GM23338 (cell line): ENCODE data around the gene JUNB. TPM values are rescaled to one million over a fixed set of nuclear protein-coding genes. Genes with fewer than 3 reads are reported as not detected.

Source experiments
- ATAC-seq: fragments of 200-7000 bp; cut with Tn5 transposase; 3 replicates; pipeline ENCODE4 v1.9.1; 2020
- DNase-seq: peaks from one replicate; pipeline ENCODE4 v3.0.0-alpha.2; 2015; ENCODE audit warnings: low spot score
- H2AFZ ChIP-seq: fragments of 200-600 bp; sonication (generic); 2 replicates; pipeline ENCODE4 v1.8.0; 2016; ENCODE audit warnings: antibody characterized with exemption, mild to moderate bottlenecking, moderate library complexity
- H3F3A ChIP-seq: fragments of 200-600 bp; sonication (generic); replicated peaks from 2 replicates; pipeline ENCODE4 v1.8.0; 2017; ENCODE audit warnings: antibody characterized with exemption, mixed run types, low read depth
- H3K27ac ChIP-seq: fragments of 200-600 bp; sonication (generic); 2 replicates; pipeline ENCODE4 v1.6.1; 2016; ENCODE audit warnings: low read depth
- H3K27me3 ChIP-seq: fragments of 200-600 bp; sonication (generic); 2 replicates; pipeline ENCODE4 v1.8.0; 2016; ENCODE audit warnings: mild to moderate bottlenecking, mixed run types, moderate library complexity; ENCODE audit not compliant: insufficient read depth
- H3K36me3 ChIP-seq: fragments of 200-600 bp; sonication (generic); 2 replicates; pipeline ENCODE4 v1.8.0; 2016; ENCODE audit warnings: mild to moderate bottlenecking; ENCODE audit not compliant: insufficient read depth
- H3K4me1 ChIP-seq: fragments of 200-600 bp; sonication (generic); 2 replicates; pipeline ENCODE4 v1.8.0; 2016; ENCODE audit warnings: mild to moderate bottlenecking, moderate library complexity; ENCODE audit not compliant: insufficient read depth
- H3K4me2 ChIP-seq: fragments of 200-600 bp; sonication (generic); 2 replicates; pipeline ENCODE4 v1.7.1; 2017; ENCODE audit warnings: mixed run types
- H3K4me3 ChIP-seq: fragments of 200-600 bp; sonication (generic); 2 replicates; pipeline ENCODE4 v1.6.1; 2016; ENCODE audit warnings: mixed run types
- H3K79me2 ChIP-seq: fragments of 200-600 bp; sonication (generic); replicated peaks from 2 replicates; pipeline ENCODE4 v1.8.0; 2017; ENCODE audit warnings: mild to moderate bottlenecking; ENCODE audit not compliant: insufficient read depth
- H3K9me2 ChIP-seq: fragments of 200-600 bp; sonication (generic); 2 replicates; pipeline ENCODE4 v1.8.0; 2017; ENCODE audit not compliant: insufficient read depth
- H4K20me1 ChIP-seq: fragments of 200-600 bp; sonication (generic); replicated peaks from 2 replicates; pipeline ENCODE4 v1.8.0; 2017; ENCODE audit warnings: mild to moderate bottlenecking; ENCODE audit not compliant: insufficient read depth
- H3K27ac Mint-ChIP-seq: 2 replicates; pipeline ENCODE4 v1.8.0; 2020; ENCODE audit warnings: inconsistent platforms, mild to moderate bottlenecking, moderate library complexity, mixed read lengths
- H3K27me3 Mint-ChIP-seq: 3 replicates; pipeline ENCODE4 v1.8.0; 2022; ENCODE audit warnings: low read depth, mild to moderate bottlenecking, moderate library complexity, mixed read lengths, inconsistent platforms; ENCODE audit not compliant: insufficient read depth, poor library complexity
- H3K36me3 Mint-ChIP-seq: 3 replicates; pipeline ENCODE4 v1.8.0; 2021; ENCODE audit warnings: low read depth, mild to moderate bottlenecking, inconsistent platforms, moderate library complexity, mixed read lengths
- H3K4me1 Mint-ChIP-seq: 3 replicates; pipeline ENCODE4 v1.8.0; 2020; ENCODE audit warnings: mild to moderate bottlenecking, inconsistent platforms, mixed read lengths
- H3K4me3 Mint-ChIP-seq: 3 replicates; pipeline ENCODE4 v1.8.0; 2021; ENCODE audit warnings: moderate library complexity, mild to moderate bottlenecking, inconsistent platforms, mixed read lengths
- H3K9me3 Mint-ChIP-seq: 3 replicates; pipeline ENCODE4 v1.8.0; 2020; ENCODE audit warnings: moderate library complexity, mild to moderate bottlenecking, inconsistent platforms, mixed read lengths
- CREB1 ChIP-seq: fragments of 250-450 bp; sonication (Bioruptor Pico); IDR thresholded peaks from 2 replicates; pipeline ENCODE4 v1.5.0; 2020; ENCODE audit warnings: low read depth, mild to moderate bottlenecking, moderate library complexity
- CTCF ChIP-seq, 2 experiments: fragments of 200-600 bp in 1 of 2; sonication (generic) in 1 of 2; conservative IDR thresholded peaks; 2 replicates each; pipeline versions ENCODE4 v1.5.1 to v1.6.1; 2016 to 2017; ENCODE audit warnings: antibody characterized with exemption in 2 of 2, low read depth in 2 of 2, mild to moderate bottlenecking in 2 of 2, moderate library complexity in 1 of 2
- EZH2phosphoT487 ChIP-seq: fragments of 200-600 bp; sonication (generic); IDR thresholded peaks from one replicate; pipeline ENCODE4 v1.8.1; 2018; ENCODE audit warnings: antibody characterized with exemption; ENCODE audit not compliant: unreplicated experiment
- JUNB ChIP-seq: IDR thresholded peaks from one replicate; pipeline ENCODE4 v1.6.1; 2016; ENCODE audit warnings: antibody characterized with exemption; ENCODE audit not compliant: unreplicated experiment
- NANOG ChIP-seq: IDR thresholded peaks from 2 replicates; pipeline ENCODE4 v1.6.1; 2016; ENCODE audit warnings: antibody characterized with exemption, borderline replicate concordance
- POLR2AphosphoS5 ChIP-seq: IDR thresholded peaks from 2 replicates; pipeline ENCODE4 v1.6.1; 2016; ENCODE audit warnings: antibody characterized with exemption, low read depth
- REST ChIP-seq: IDR thresholded peaks from one replicate; pipeline ENCODE4 v1.6.1; 2018; ENCODE audit warnings: antibody characterized with exemption; ENCODE audit not compliant: unreplicated experiment
- STAT1 ChIP-seq: IDR thresholded peaks from one replicate; pipeline ENCODE4 v1.6.1; 2016; ENCODE audit warnings: antibody characterized with exemption; ENCODE audit not compliant: unreplicated experiment
- ZNF114 ChIP-seq: fragments of 250-450 bp; sonication (Bioruptor Pico); IDR thresholded peaks from 2 replicates; pipeline ENCODE4 v1.5.0; 2020; ENCODE audit warnings: mild to moderate bottlenecking, moderate library complexity
- polyA plus RNA-seq: library from polyadenylated mRNA; unstranded; fragments of >200 nt; fragmentation: Nextera tagmentation; extraction: Ambion mirVana; gene quantifications from 2 replicates; pipeline ENCODE4 v1.2.1, GENCODE V29; 2016
- total RNA-seq: library from RNA; depleted of rRNA; stranded (reverse); fragments of >200 nt; shearing (Covaris generic); gene quantifications from 2 replicates; pipeline ENCODE4 v1.2.3, GENCODE V29; 2014
- TF ChIP-seq, protein P1 (sequence below): fragments of 250-450 bp; sonication (Bioruptor Pico); IDR thresholded peaks from 2 replicates; pipeline ENCODE4 v1.5.0; 2020; ENCODE audit warnings: mild to moderate bottlenecking, moderate library complexity

The JUNB gene
- total and polyA plus RNA-seq, 2 experiments from 2014 or later = 7.7 to 20.2 TPM

DNA sequence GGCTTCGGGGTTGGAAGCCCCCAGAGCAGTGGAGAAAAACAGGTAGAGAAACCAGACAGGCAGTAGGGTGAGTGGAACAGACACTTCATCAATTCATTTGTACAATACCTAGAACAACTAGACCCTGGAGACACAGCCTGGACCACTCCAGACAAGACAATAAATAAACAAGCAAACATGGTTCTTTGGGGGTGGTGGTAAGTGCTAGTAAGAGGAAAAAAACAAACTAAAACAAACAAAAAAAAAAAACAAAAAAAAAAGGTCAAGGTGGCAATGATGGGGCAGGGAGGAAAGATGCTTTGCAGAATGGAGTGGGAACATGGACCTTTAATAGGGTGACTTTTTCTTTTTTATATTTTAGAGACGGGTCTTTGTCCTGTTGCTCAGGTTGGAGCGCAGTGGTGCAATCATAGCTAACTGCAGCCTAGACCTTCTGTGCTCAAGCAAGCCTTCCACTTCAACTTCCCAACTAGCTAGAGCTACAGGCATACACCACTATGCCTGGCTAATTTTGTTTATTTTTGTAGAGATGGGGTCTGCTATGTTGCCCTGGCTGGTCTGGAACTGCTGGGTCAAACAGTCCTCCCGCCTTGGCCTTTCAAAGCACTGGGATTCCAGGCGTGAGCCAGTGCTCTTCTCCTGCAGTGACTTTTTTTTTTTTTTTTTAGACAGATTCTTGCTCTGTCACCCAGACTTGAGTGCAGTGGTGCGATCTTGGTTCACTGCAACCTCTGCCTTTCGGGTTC lies 3.1 kb downstream of the JUNB start (continued):
- TF ChIP-seq, protein P1, sequence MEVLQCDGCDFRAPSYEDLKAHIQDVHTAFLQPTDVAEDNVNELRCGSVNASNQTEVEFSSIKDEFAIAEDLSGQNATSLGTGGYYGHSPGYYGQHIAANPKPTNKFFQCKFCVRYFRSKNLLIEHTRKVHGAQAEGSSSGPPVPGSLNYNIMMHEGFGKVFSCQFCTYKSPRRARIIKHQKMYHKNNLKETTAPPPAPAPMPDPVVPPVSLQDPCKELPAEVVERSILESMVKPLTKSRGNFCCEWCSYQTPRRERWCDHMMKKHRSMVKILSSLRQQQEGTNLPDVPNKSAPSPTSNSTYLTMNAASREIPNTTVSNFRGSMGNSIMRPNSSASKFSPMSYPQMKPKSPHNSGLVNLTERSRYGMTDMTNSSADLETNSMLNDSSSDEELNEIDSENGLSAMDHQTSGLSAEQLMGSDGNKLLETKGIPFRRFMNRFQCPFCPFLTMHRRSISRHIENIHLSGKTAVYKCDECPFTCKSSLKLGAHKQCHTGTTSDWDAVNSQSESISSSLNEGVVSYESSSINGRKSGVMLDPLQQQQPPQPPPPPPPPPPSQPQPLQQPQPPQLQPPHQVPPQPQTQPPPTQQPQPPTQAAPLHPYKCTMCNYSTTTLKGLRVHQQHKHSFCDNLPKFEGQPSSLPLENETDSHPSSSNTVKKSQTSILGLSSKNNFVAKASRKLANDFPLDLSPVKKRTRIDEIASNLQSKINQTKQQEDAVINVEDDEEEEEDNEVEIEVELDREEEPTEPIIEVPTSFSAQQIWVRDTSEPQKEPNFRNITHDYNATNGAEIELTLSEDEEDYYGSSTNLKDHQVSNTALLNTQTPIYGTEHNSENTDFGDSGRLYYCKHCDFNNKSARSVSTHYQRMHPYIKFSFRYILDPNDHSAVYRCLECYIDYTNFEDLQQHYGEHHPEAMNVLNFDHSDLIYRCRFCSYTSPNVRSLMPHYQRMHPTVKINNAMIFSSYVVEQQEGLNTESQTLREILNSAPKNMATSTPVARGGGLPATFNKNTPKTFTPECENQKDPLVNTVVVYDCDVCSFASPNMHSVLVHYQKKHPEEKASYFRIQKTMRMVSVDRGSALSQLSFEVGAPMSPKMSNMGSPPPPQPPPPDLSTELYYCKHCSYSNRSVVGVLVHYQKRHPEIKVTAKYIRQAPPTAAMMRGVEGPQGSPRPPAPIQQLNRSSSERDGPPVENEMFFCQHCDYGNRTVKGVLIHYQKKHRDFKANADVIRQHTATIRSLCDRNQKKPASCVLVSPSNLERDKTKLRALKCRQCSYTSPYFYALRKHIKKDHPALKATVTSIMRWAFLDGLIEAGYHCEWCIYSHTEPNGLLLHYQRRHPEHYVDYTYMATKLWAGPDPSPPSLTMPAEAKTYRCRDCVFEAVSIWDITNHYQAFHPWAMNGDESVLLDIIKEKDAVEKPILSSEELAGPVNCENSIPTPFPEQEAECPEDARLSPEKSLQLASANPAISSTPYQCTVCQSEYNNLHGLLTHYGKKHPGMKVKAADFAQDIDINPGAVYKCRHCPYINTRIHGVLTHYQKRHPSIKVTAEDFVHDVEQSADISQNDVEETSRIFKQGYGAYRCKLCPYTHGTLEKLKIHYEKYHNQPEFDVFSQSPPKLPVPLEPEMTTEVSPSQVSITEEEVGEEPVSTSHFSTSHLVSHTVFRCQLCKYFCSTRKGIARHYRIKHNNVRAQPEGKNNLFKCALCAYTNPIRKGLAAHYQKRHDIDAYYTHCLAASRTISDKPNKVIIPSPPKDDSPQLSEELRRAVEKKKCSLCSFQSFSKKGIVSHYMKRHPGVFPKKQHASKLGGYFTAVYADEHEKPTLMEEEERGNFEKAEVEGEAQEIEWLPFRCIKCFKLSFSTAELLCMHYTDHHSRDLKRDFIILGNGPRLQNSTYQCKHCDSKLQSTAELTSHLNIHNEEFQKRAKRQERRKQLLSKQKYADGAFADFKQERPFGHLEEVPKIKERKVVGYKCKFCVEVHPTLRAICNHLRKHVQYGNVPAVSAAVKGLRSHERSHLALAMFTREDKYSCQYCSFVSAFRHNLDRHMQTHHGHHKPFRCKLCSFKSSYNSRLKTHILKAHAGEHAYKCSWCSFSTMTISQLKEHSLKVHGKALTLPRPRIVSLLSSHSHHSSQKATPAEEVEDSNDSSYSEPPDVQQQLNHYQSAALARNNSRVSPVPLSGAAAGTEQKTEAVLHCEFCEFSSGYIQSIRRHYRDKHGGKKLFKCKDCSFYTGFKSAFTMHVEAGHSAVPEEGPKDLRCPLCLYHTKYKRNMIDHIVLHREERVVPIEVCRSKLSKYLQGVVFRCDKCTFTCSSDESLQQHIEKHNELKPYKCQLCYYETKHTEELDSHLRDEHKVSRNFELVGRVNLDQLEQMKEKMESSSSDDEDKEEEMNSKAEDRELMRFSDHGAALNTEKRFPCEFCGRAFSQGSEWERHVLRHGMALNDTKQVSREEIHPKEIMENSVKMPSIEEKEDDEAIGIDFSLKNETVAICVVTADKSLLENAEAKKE = no peak
- no peak for TF ChIP-seq NANOG
- no peak for TF ChIP-seq CREB1 (CRISPR knock-in tag)

- Mint-ChIP-seq H3K27ac (no peak overlapping the region), H3K27me3 (peaks cover 38% of the 10 kb centered on the region), H3K4me1 (peaks cover 24% of the 10 kb centered on the region), H3K9me3 (peaks cover 3% of the 10 kb centered on the region; the same call in 2 of the 3 replicates), H3K36me3 (peaks cover 38% of the 10 kb centered on the region), H3K4me3 (no peak overlapping the region)
- Histone ChIP-seq H3K27ac (no peak overlapping the region), H3K27me3 (peaks cover 27% of the 10 kb centered on the region), H3K4me1 (peaks cover 27% of the 10 kb centered on the region), H3K4me2 (no peak overlapping the region), H3K79me2 (no peaks in the 10 kb centered on the region), H3K4me3 (no peak overlapping the region), H3F3A (peaks cover 30% of the 10 kb centered on the region), H4K20me1 (no peaks in the 10 kb centered on the region), H3K9me2 (no peaks in the 10 kb centered on the region), H2AFZ (no peak overlapping the region), H3K36me3 (peaks cover 8% of the 10 kb centered on the region; the same call in 1 of the 2 replicates)
- DNase-seq (no peak), ATAC-seq (no peak)
- no peak for TF ChIP-seq STAT1
- TF ChIP-seq CREB1 (CRISPR knock-in tag) = no peak
- no peak for TF ChIP-seq CTCF (conservative IDR thresholded peaks at IDR 0.05; ENCODE audit: low read depth in 2 of 2)
- TF ChIP-seq POLR2AphosphoS5 = no peak
- no peak for TF ChIP-seq JUNB
- TF ChIP-seq EZH2phosphoT487 = no peak
- TF ChIP-seq ZNF114 (CRISPR knock-in tag) = no peak
- TF ChIP-seq REST = no peak
Measured at GRCh38 chr19:12794971-12795381, 3.7 kb downstream of the JUNB start.
